ENCODE measurements around the gene DMPK.

DMPK gene

GRCh38 chr19:45781214-45782161, 802 bp downstream of the DMPK start:
- TF ChIP-seq REST (IDR thresholded peaks at IDR 0.05; ENCODE audit: insufficient replicate concordance, low read depth) (no peak), CTCF (IDR thresholded peaks at IDR 0.05; ENCODE audit: insufficient read depth, low read length) (no peak), GABPA (IDR thresholded peaks at IDR 0.05; ENCODE audit: low read depth) (no peak), SPI1 (IDR thresholded peaks at IDR 0.05; ENCODE audit: borderline replicate concordance, low read depth) (no peak), POLR2AphosphoS5 (IDR thresholded peaks at IDR 0.05; ENCODE audit: low read depth) (no peak)
- H3K27ac ChIP-seq (replicated peaks), result no peak overlapping the region
- H3K27me3 ChIP-seq (ENCODE audit: insufficient read depth, poor library complexity, severe bottlenecking), result peaks cover 73% of the 10 kb centered on the region
- no peak for DNase-seq (ENCODE audit: low read depth in 1 of 2, low spot score in 1 of 2)
- H3K4me3 ChIP-seq (replicated peaks; ENCODE audit: insufficient read depth, low read length), result no peak overlapping the region

- DNase-seq (ENCODE audit: low read depth in 1 of 2, low spot score in 1 of 2), result no peak
- Histone ChIP-seq H3K27ac (replicated peaks) (no peak overlapping the region), H3K4me3 (replicated peaks; ENCODE audit: insufficient read depth, low read length) (no peak overlapping the region), H3K27me3 (ENCODE audit: insufficient read depth, poor library complexity, severe bottlenecking) (peaks cover 67% of the 10 kb centered on the region)
- TF ChIP-seq POLR2AphosphoS5 (IDR thresholded peaks at IDR 0.05; ENCODE audit: low read depth), result no peak
- no peak for TF ChIP-seq REST (IDR thresholded peaks at IDR 0.05; ENCODE audit: insufficient replicate concordance, low read depth)
- TF ChIP-seq GABPA (IDR thresholded peaks at IDR 0.05; ENCODE audit: low read depth), result no peak
- no peak for TF ChIP-seq CTCF (IDR thresholded peaks at IDR 0.05; ENCODE audit: insufficient read depth, low read length)
- no peak for TF ChIP-seq SPI1 (IDR thresholded peaks at IDR 0.05; ENCODE audit: borderline replicate concordance, low read depth)
Observed at GRCh38 chr19:45780448-45781213, 1.7 kb downstream of the DMPK start.

GRCh38 chr19:45780146-45780447, 2.2 kb downstream of the DMPK start:
- no peak overlapping the region for H3K27ac ChIP-seq (replicated peaks)
- no peak overlapping the region for H3K4me3 ChIP-seq (replicated peaks; ENCODE audit: insufficient read depth, low read length)
- TF ChIP-seq POLR2AphosphoS5 (IDR thresholded peaks at IDR 0.05; ENCODE audit: low read depth) (no peak), CTCF (IDR thresholded peaks at IDR 0.05; ENCODE audit: insufficient read depth, low read length) (no peak), SPI1 (IDR thresholded peaks at IDR 0.05; ENCODE audit: borderline replicate concordance, low read depth) (no peak), REST (IDR thresholded peaks at IDR 0.05; ENCODE audit: insufficient replicate concordance, low read depth) (no peak)
- no peak for DNase-seq (ENCODE audit: low read depth in 1 of 2, low spot score in 1 of 2)
- peaks cover 62% of the 10 kb centered on the region for H3K27me3 ChIP-seq (ENCODE audit: insufficient read depth, poor library complexity, severe bottlenecking)
